ENCODE measurements around the gene SSX4B. TPM values are rescaled to one million over a fixed set of nuclear protein-coding genes. Genes with fewer than 3 reads are reported as not detected.

SSX4B gene
- total RNA-seq, 1 experiment from 2014 or later, result not detected

Other genes with a start within 250 kb of the SSX4B start
- gene SSX5, start 215.2 kb downstream of the SSX4B start, total RNA-seq (2014; rRNA removed), result not detected in 2 replicates
- not detected in 2 replicates for gene SSX1, start 156.6 kb downstream of the SSX4B start, total RNA-seq (2014; rRNA removed)
- not detected in 2 replicates for gene SSX3, start 55.3 kb downstream of the SSX4B start, total RNA-seq (2014; rRNA removed)
- not detected in 2 replicates for gene SSX4, start 28.4 kb downstream of the SSX4B start, total RNA-seq (2014; rRNA removed)
- 2.9 and 4.4 TPM in 2 replicates for gene SLC38A5, start 58.3 kb upstream of the SSX4B start, total RNA-seq (2014; rRNA removed)
- gene FTSJ1, start 64.2 kb upstream of the SSX4B start, total RNA-seq (2014; rRNA removed), result 136 and 152 TPM in 2 replicates
- 100 and 122 TPM in 2 replicates for gene PORCN, start 97.0 kb upstream of the SSX4B start, total RNA-seq (2014; rRNA removed)
- 37.7 and 41.8 TPM in 2 replicates for gene EBP, start 109.8 kb upstream of the SSX4B start, total RNA-seq (2014; rRNA removed)
- gene TBC1D25, start 127.8 kb upstream of the SSX4B start, total RNA-seq (2014; rRNA removed), result 9.2 and 9.7 TPM in 2 replicates
- gene RBM3, start 162.5 kb upstream of the SSX4B start, total RNA-seq (2014; rRNA removed), result 162 and 170 TPM in 2 replicates
- 131 and 133 TPM in 2 replicates for gene WDR13, start 185.5 kb upstream of the SSX4B start, total RNA-seq (2014; rRNA removed)